HepG2 (cell line): ENCODE measurements around the gene PYGO2. TPM values are rescaled to one million over a fixed set of nuclear protein-coding genes. Genes with fewer than 3 reads are reported as not detected.

ENCODE experiments used
- BCL6 ChIP-seq: IDR thresholded peaks from 2 replicates; pipeline ENCODE4 v1.6.1; 2016; ENCODE audit warnings: missing genetic modification reagents, missing compliant biosample characterization
- JUN ChIP-seq: sonication (generic); formaldehyde crosslinking; IDR thresholded peaks from 2 replicates; pipeline ENCODE4 v1.4.0; 2020; ENCODE audit warnings: mild to moderate bottlenecking, missing genetic modification reagents
- NFATC3 ChIP-seq: sonication (generic); formaldehyde crosslinking; IDR thresholded peaks from 2 replicates; pipeline ENCODE4 v1.5.1; 2020; ENCODE audit warnings: mild to moderate bottlenecking, missing genetic modification reagents
- NFYB ChIP-seq: sonication (generic); formaldehyde crosslinking; IDR thresholded peaks from 2 replicates; pipeline ENCODE4 v1.4.0; 2020; ENCODE audit warnings: missing genetic modification reagents
- SALL1 ChIP-seq: sonication (generic); formaldehyde crosslinking; IDR thresholded peaks from 2 replicates; pipeline ENCODE4 v1.8.0; 2022; ENCODE audit warnings: mild to moderate bottlenecking, missing genetic modification reagents
- SMAD3 ChIP-seq: sonication (generic); formaldehyde crosslinking; IDR thresholded peaks from 2 replicates; pipeline ENCODE4 v1.4.0; 2020; ENCODE audit warnings: missing genetic modification reagents
- SMC3 ChIP-seq: IDR thresholded peaks from 2 replicates; pipeline ENCODE4 v1.6.1; 2011; ENCODE audit warnings: low read length, improper control_type of control experiment
- SP5 ChIP-seq: IDR thresholded peaks from 2 replicates; pipeline ENCODE4 v1.6.1; 2016; ENCODE audit warnings: low read depth, borderline replicate concordance
- TARDBP ChIP-seq: sonication (generic); formaldehyde crosslinking; IDR thresholded peaks from 2 replicates; pipeline ENCODE4 v1.8.0; 2022; ENCODE audit warnings: mild to moderate bottlenecking, missing genetic modification reagents
- TBP ChIP-seq: sonication (generic); formaldehyde crosslinking; IDR thresholded peaks from 2 replicates; pipeline ENCODE4 v1.5.0; 2020; ENCODE audit warnings: missing genetic modification reagents
- TCF7L2 ChIP-seq: IDR thresholded peaks from 2 replicates; pipeline ENCODE4 v1.6.1; 2011; ENCODE audit warnings: mild to moderate bottlenecking, low read depth, low read length, moderate library complexity
- ZFP90 ChIP-seq: sonication (generic); formaldehyde crosslinking; IDR thresholded peaks from 2 replicates; pipeline ENCODE4 v1.8.0; 2022; ENCODE audit warnings: missing genetic modification reagents, mild to moderate bottlenecking, inconsistent platforms, borderline replicate concordance
- ZNF101 ChIP-seq: sonication (generic); formaldehyde crosslinking; IDR thresholded peaks from 2 replicates; pipeline ENCODE4 v1.4.0; 2020; ENCODE audit warnings: mild to moderate bottlenecking, low read depth, missing genetic modification reagents, borderline replicate concordance
- ZNF260 ChIP-seq: sonication (generic); formaldehyde crosslinking; IDR thresholded peaks from 2 replicates; pipeline ENCODE4 v1.4.0; 2020; ENCODE audit warnings: missing genetic modification reagents, low read depth, mild to moderate bottlenecking, borderline replicate concordance
- ZNF331 ChIP-seq: sonication (generic); formaldehyde crosslinking; IDR thresholded peaks from 2 replicates; pipeline ENCODE4 v1.4.0; 2020; ENCODE audit warnings: missing genetic modification reagents
- ZNF432 ChIP-seq: sonication (generic); formaldehyde crosslinking; IDR thresholded peaks from 2 replicates; pipeline ENCODE4 v1.5.0; 2020; ENCODE audit warnings: missing genetic modification reagents, mild to moderate bottlenecking, borderline replicate concordance
- ZNF546 ChIP-seq: sonication (generic); formaldehyde crosslinking; conservative IDR thresholded peaks from 2 replicates; pipeline ENCODE4 v1.8.1; 2023; ENCODE audit warnings: mild to moderate bottlenecking, missing genetic modification reagents
- ZNF567 ChIP-seq: sonication (generic); formaldehyde crosslinking; IDR thresholded peaks from 2 replicates; pipeline ENCODE4 v1.8.1; 2023; ENCODE audit warnings: mild to moderate bottlenecking, missing genetic modification reagents, borderline replicate concordance
- ZNF644 ChIP-seq: IDR thresholded peaks from 2 replicates; pipeline ENCODE4 v1.6.1; 2016; ENCODE audit warnings: low read depth
- ZNF746 ChIP-seq: sonication (generic); formaldehyde crosslinking; IDR thresholded peaks from 2 replicates; pipeline ENCODE4 v1.8.0; 2022; ENCODE audit warnings: mild to moderate bottlenecking, missing genetic modification reagents
- polyA plus RNA-seq, 8 experiments: library from polyadenylated mRNA; depleted of rRNA in 3 of 8; stranded (reverse) in 7 of 8; unstranded in 1 of 8; fragments of >200 nt; fragmentation: Illumina TruSeq in 4 of 8; extraction: Trizol in 4 of 8; gene quantifications; 2 replicates each; pipeline versions ENCODE4 v1.2.1 to v1.2.3, GENCODE V29; 2011 to 2016; ENCODE audit warnings: low read depth in 4 of 8, missing spikeins in 1 of 8, mixed read lengths in 1 of 8; ENCODE audit not compliant: insufficient read depth in 1 of 8
- total RNA-seq, 5 experiments: library from RNA; depleted of rRNA; stranded (reverse); fragments of >200 nt; fragmentation: Illumina TruSeq; extraction: Trizol; gene quantifications; 2 replicates each; pipeline ENCODE4 v1.2.3, GENCODE V29; 2016; ENCODE audit warnings: low read depth in 1 of 5
- TF ChIP-seq, protein P1 (sequence below): sonication (generic); formaldehyde crosslinking; IDR thresholded peaks from 2 replicates; pipeline ENCODE4 v1.5.0; 2020; ENCODE audit warnings: missing genetic modification reagents
- TF ChIP-seq, protein P2 (sequence below): sonication (generic); formaldehyde crosslinking; IDR thresholded peaks from 2 replicates; pipeline ENCODE4 v1.4.0; 2020; ENCODE audit warnings: missing genetic modification reagents
- TF ChIP-seq, protein P3 (sequence below): sonication (generic); formaldehyde crosslinking; IDR thresholded peaks from 2 replicates; pipeline ENCODE4 v1.5.1; 2020; ENCODE audit warnings: missing genetic modification reagents, mild to moderate bottlenecking, borderline replicate concordance

Gene PYGO2
- total and polyA plus RNA-seq, 2 of the 13 experiments (the other 11 are each of a cell fraction or from before 2014, with no cell fraction given) = 20.3 to 21.8 TPM

DNA sequence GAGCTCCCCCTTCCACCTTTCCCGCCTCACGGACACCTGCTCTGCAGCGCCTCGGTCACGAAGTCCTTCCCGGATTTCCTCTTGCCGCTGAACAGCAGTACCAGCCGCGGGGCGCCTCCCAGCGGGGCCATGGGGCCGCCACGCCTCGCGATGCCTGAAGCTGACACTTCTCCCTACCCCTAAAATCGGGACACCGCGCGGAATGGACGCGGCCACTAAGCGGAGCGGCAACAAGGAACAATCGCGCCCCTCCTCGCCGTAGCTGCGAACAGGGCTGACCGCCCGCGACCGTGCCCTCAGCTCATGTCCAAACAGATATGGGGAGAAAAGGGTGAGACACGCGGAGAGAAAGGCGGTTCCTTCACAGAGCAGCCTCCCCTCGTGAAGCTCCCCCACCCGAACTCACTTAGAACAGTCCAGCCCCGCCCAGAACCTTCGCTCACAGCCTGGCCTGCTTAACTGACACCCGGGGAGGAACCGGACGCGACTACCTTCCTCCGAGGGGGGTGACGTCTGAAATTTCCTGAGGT is 25.0 kb downstream of the PYGO2 start, which contains the start of gene PMVK (continued):
- TF ChIP-seq, protein P1, sequence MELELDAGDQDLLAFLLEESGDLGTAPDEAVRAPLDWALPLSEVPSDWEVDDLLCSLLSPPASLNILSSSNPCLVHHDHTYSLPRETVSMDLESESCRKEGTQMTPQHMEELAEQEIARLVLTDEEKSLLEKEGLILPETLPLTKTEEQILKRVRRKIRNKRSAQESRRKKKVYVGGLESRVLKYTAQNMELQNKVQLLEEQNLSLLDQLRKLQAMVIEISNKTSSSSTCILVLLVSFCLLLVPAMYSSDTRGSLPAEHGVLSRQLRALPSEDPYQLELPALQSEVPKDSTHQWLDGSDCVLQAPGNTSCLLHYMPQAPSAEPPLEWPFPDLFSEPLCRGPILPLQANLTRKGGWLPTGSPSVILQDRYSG (CRISPR knock-in tag) = peak; percentile 90; the same call in 1 of the 2 replicates
- TF ChIP-seq NFATC3 (CRISPR knock-in tag) (peak; percentile 98), SP5 (CRISPR knock-in tag) (peak; percentile 59), ZNF101 (CRISPR knock-in tag) (peak; percentile 98; the same call in 1 of the 2 replicates), SMAD3 (CRISPR knock-in tag) (peak; percentile 85; the same call in 1 of the 2 replicates), ZNF644 (CRISPR knock-in tag) (no peak; the same call in 1 of the 2 replicates), ZNF546 (CRISPR knock-in tag) (peak; percentile 99; the same call in 1 of the 2 replicates), SALL1 (peak; percentile 99), TCF7L2 (no peak), ZNF746 (CRISPR knock-in tag) (peak; percentile 83), ZNF567 (CRISPR knock-in tag) (peak; percentile 39; the same call in 1 of the 2 replicates), ZFP90 (peak; percentile 83; the same call in 1 of the 2 replicates), ZNF432 (CRISPR knock-in tag) (no peak), ZNF331 (CRISPR knock-in tag) (peak; percentile 95), ZNF260 (CRISPR knock-in tag) (peak; percentile 51; the same call in 1 of the 2 replicates), TARDBP (CRISPR knock-in tag) (peak; percentile 97), NFYB (CRISPR knock-in tag) (peak; percentile 21; the same call in 1 of the 2 replicates), SMC3 (no peak), BCL6 (CRISPR knock-in tag) (peak; percentile 74), JUN (CRISPR knock-in tag) (peak; percentile 90), TBP (CRISPR knock-in tag) (no peak)
- TF ChIP-seq, protein P2, sequence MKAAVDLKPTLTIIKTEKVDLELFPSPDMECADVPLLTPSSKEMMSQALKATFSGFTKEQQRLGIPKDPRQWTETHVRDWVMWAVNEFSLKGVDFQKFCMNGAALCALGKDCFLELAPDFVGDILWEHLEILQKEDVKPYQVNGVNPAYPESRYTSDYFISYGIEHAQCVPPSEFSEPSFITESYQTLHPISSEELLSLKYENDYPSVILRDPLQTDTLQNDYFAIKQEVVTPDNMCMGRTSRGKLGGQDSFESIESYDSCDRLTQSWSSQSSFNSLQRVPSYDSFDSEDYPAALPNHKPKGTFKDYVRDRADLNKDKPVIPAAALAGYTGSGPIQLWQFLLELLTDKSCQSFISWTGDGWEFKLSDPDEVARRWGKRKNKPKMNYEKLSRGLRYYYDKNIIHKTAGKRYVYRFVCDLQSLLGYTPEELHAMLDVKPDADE (CRISPR knock-in tag) = peak; percentile 68; the same call in 1 of the 2 replicates
- TF ChIP-seq, protein P3, sequence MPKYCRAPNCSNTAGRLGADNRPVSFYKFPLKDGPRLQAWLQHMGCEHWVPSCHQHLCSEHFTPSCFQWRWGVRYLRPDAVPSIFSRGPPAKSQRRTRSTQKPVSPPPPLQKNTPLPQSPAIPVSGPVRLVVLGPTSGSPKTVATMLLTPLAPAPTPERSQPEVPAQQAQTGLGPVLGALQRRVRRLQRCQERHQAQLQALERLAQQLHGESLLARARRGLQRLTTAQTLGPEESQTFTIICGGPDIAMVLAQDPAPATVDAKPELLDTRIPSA = peak; percentile 99
